ENCODE data around the gene CXXC5. TPM values are rescaled to one million over a fixed set of nuclear protein-coding genes. Genes with fewer than 3 reads are reported as not detected.
A peak's percentile ranks its signal among the peaks of the same experiment; 100 is the strongest.

Gene CXXC5
- total and polyA plus RNA-seq, 9 of the 15 experiments (the other 6 are each of a cell fraction or from before 2014, with no cell fraction given) = 1.9 to 123 (median 45.8) TPM

GRCh38 chr5:139660923-139661814 is 13.0 kb downstream of the CXXC5 start (continued):
- TF ChIP-seq ELK3 (CRISPR knock-in tag; IDR thresholded peaks at IDR 0.05) = no peak
- no peak; the same call in 1 of the 2 replicates for TF ChIP-seq C11orf30 (IDR thresholded peaks at IDR 0.05; ENCODE audit: low read depth)
- no peak for TF ChIP-seq PML (IDR thresholded peaks at IDR 0.05; ENCODE audit: low read length)
- 0 out of 2 replicates have a peak, but pooled peaks have one; percentile 60 for TF ChIP-seq RB1 (IDR thresholded peaks at IDR 0.05; ENCODE audit: low read depth)
- TF ChIP-seq ZBTB2 (IDR thresholded peaks at IDR 0.05) = peak; percentile 84
- no peak for TF ChIP-seq SMAD1 (IDR thresholded peaks at IDR 0.05; ENCODE audit: low read depth, low read length, partially characterized antibody)
- no peak for TF ChIP-seq ZNF444 (CRISPR knock-in tag; IDR thresholded peaks at IDR 0.05)
- peak; percentile 96 for TF ChIP-seq JUND (IDR thresholded peaks at IDR 0.05; ENCODE audit: borderline replicate concordance, low read depth, low read length)
- peak; percentile 94; the same call in 2 of the 3 replicates for TF ChIP-seq JUND (tag; IDR thresholded peaks at IDR 0.05; ENCODE audit: borderline replicate concordance, low read depth, low read length)
- TF ChIP-seq, protein P1, sequence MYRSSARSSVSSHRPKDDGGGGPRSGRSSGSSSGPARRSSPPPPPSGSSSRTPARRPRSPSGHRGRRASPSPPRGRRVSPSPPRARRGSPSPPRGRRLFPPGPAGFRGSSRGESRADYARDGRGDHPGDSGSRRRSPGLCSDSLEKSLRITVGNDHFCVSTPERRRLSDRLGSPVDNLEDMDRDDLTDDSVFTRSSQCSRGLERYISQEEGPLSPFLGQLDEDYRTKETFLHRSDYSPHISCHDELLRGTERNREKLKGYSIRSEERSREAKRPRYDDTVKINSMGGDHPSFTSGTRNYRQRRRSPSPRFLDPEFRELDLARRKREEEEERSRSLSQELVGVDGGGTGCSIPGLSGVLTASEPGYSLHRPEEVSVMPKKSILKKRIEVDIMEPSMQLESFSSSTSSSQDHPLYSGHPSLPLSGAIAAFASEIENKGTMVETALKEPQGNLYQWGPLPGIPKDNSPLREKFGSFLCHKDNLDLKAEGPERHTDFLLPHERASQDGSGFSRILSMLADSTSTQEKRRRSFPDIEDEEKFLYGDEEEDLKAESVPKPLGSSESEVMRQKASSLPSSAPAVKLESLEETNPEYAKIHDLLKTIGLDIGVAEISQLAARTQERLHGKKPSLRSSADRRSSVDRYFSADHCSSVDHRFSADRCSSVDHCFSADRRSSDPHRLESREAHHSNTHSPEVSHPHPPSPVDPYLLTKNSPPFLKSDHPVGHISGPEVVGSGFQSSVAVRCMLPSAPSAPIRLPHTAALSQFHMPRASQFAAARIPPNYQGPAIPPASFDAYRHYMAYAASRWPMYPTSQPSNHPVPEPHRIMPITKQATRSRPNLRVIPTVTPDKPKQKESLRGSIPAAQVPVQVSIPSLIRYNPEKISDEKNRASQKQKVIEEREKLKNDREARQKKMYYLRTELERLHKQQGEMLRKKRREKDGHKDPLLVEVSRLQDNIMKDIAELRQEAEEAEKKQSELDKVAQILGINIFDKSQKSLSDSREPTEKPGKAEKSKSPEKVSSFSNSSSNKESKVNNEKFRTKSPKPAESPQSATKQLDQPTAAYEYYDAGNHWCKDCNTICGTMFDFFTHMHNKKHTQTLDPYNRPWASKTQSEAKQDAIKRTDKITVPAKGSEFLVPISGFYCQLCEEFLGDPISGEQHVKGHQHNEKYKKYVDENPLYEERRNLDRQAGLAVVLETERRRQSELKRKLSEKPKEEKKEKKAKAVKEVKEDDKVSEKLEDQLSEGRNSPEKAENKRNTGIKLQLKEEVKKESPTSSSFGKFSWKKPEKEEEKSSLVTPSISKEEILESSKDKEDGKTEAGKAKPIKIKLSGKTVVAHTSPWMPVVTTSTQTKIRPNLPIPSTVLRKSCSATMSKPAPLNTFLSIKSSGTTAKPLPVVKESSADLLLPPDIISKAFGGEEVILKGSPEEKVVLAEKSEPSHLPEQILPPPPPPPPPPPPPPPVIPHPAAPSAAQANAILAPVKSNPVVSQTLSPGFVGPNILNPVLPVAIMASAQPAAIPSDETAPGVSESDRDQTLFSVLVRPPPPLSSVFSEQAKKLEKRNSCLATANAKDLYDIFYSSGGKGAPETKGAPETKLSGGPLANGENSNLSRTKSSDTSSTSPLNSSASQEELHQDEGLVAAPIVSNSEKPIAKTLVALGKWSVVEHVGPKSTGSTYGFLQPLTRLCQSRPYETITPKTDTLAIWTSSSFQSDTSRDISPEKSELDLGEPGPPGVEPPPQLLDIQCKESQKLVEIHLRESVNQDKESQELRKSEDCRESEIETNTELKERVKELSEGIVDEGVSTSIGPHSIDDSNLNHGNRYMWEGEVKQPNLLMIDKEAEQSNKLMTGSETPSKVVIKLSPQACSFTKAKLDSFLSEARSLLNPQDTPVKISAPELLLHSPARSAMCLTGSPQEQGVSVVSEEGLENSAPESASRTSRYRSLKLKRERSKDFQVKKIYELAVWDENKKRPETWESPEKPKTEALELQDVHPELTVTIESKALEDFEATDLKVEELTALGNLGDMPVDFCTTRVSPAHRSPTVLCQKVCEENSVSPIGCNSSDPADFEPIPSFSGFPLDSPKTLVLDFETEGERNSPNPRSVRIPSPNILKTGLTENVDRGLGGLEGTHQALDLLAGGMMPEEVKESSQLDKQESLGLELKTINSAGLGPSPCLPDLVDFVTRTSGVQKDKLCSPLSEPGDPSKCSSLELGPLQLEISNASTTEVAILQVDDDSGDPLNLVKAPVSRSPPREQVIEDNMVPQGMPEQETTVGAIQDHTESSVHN (IDR thresholded peaks at IDR 0.05; ENCODE audit: borderline replicate concordance in 1 of 2, low read depth in 1 of 2) = peak in 1 of 2 experiments; percentile 59; a peak in 1 of 4 replicates
- TF ChIP-seq ZNF511 (CRISPR knock-in tag; IDR thresholded peaks at IDR 0.05) = 0 out of 2 replicates have a peak, but pooled peaks have one; percentile 56
- TF ChIP-seq TCF7 (IDR thresholded peaks at IDR 0.05; ENCODE audit: borderline replicate concordance) = no peak
- no peak for TF ChIP-seq ZNF699 (CRISPR knock-in tag; IDR thresholded peaks at IDR 0.05; ENCODE audit: insufficient replicate concordance)
- TF ChIP-seq OTX1 (CRISPR knock-in tag; IDR thresholded peaks at IDR 0.05) = no peak

Data from K562 (cell line).